Memory B cell (primary cell): ENCODE measurements around the gene LBH.

Experiments used
- ATAC-seq: fragments of 150-1000 bp; cut with Tn5 transposase; 2 replicates; pipeline ENCODE4 v1.10.0; 2021; ENCODE audit warnings: low read depth, mild to moderate bottlenecking, moderate library complexity
- DNase-seq, 2 donors: peaks; one replicate each; pipeline ENCODE4 v3.0.0; 2022; ENCODE audit warnings: low spot score in 2 of 2
- H3K27ac Mint-ChIP-seq: one replicate; pipeline ENCODE4 v1.8.0; 2022; ENCODE audit warnings: mild to moderate bottlenecking, moderate library complexity, mixed read lengths
- H3K27me3 Mint-ChIP-seq: one replicate; pipeline ENCODE4 v1.8.0; 2022; ENCODE audit warnings: mixed read lengths
- H3K36me3 Mint-ChIP-seq: one replicate; pipeline ENCODE4 v1.8.0; 2022; ENCODE audit warnings: mild to moderate bottlenecking, mixed read lengths
- H3K4me1 Mint-ChIP-seq: one replicate; pipeline ENCODE4 v1.8.0; 2022; ENCODE audit warnings: mixed read lengths
- H3K4me3 Mint-ChIP-seq: one replicate; pipeline ENCODE4 v1.8.0; 2022; ENCODE audit warnings: mild to moderate bottlenecking, moderate library complexity, mixed read lengths
- H3K9me3 Mint-ChIP-seq: one replicate; pipeline ENCODE4 v1.8.0; 2022; ENCODE audit warnings: mixed read lengths

Gene LBH

GRCh38 chr2:30222031-30222430 is 9.3 kb upstream of the LBH start:
- H3K27me3 Mint-ChIP-seq = no peaks in the 10 kb centered on the region
- H3K36me3 Mint-ChIP-seq = no peaks in the 10 kb centered on the region
- no peak overlapping the region for H3K27ac Mint-ChIP-seq
- ATAC-seq = no peak
- peaks cover 50% of the 10 kb centered on the region for H3K4me1 Mint-ChIP-seq
- no peak for DNase-seq
- H3K4me3 Mint-ChIP-seq = no peak overlapping the region
- no peaks in the 10 kb centered on the region for H3K9me3 Mint-ChIP-seq

GRCh38 chr2:30222636-30223360 is 8.5 kb upstream of the LBH start:
- peaks cover 45% of the 10 kb centered on the region for H3K4me1 Mint-ChIP-seq
- H3K4me3 Mint-ChIP-seq = peak overlapping the region; percentile 18
- no peaks in the 10 kb centered on the region for H3K9me3 Mint-ChIP-seq
- DNase-seq (no peak), ATAC-seq (no peak)
- H3K27ac Mint-ChIP-seq = peak overlapping the region; percentile 99
- no peaks in the 10 kb centered on the region for H3K27me3 Mint-ChIP-seq
- no peaks in the 10 kb centered on the region for H3K36me3 Mint-ChIP-seq

GRCh38 chr2:30223413-30223874 is 7.9 kb upstream of the LBH start:
- peak; percentile 36 to 40 for DNase-seq
- peak; percentile 77 for ATAC-seq
- Mint-ChIP-seq H3K27me3 (no peaks in the 10 kb centered on the region), H3K27ac (peak overlapping the region; percentile 99), H3K4me1 (peaks cover 45% of the 10 kb centered on the region), H3K4me3 (peak overlapping the region; percentile 86), H3K9me3 (no peaks in the 10 kb centered on the region), H3K36me3 (no peaks in the 10 kb centered on the region)

- Mint-ChIP-seq H3K9me3 (no peaks in the 10 kb centered on the region), H3K36me3 (no peaks in the 10 kb centered on the region), H3K27me3 (no peaks in the 10 kb centered on the region), H3K4me3 (peak overlapping the region; percentile 86), H3K4me1 (peaks cover 43% of the 10 kb centered on the region), H3K27ac (peak overlapping the region; percentile 99)
- ATAC-seq (peak; percentile 74), DNase-seq (no peak)
These were observed 7.2 kb upstream of the LBH start for GRCh38 chr2:30224151-30224550.

GRCh38 chr2:30225131-30225762 is 6.1 kb upstream of the LBH start:
- H3K4me3 Mint-ChIP-seq = peak overlapping the region; percentile 86
- H3K27me3 Mint-ChIP-seq = no peaks in the 10 kb centered on the region
- DNase-seq (peak in 1 of 2 donors; percentile 21), ATAC-seq (peak; percentile 47)
- peak overlapping the region; percentile 99 for H3K27ac Mint-ChIP-seq
- no peaks in the 10 kb centered on the region for H3K9me3 Mint-ChIP-seq
- peaks cover 47% of the 10 kb centered on the region for H3K4me1 Mint-ChIP-seq
- H3K36me3 Mint-ChIP-seq = no peaks in the 10 kb centered on the region

- H3K27me3 Mint-ChIP-seq = no peaks in the 10 kb centered on the region
- no peaks in the 10 kb centered on the region for H3K9me3 Mint-ChIP-seq
- peaks cover 46% of the 10 kb centered on the region for H3K4me1 Mint-ChIP-seq
- peak overlapping the region; percentile 99 for H3K27ac Mint-ChIP-seq
- ATAC-seq (no peak), DNase-seq (no peak)
- H3K4me3 Mint-ChIP-seq = peak overlapping the region; percentile 86
- H3K36me3 Mint-ChIP-seq = no peaks in the 10 kb centered on the region
These were observed 4.9 kb upstream of the LBH start for GRCh38 chr2:30226144-30227032.

- peak overlapping the region; percentile 76 for H3K4me3 Mint-ChIP-seq
- no peaks in the 10 kb centered on the region for H3K9me3 Mint-ChIP-seq
- no peaks in the 10 kb centered on the region for H3K27me3 Mint-ChIP-seq
- ATAC-seq (no peak), DNase-seq (no peak)
- H3K27ac Mint-ChIP-seq = peak overlapping the region; percentile 72
- peaks cover 4% of the 10 kb centered on the region for H3K36me3 Mint-ChIP-seq
- H3K4me1 Mint-ChIP-seq = peaks cover 37% of the 10 kb centered on the region
These were observed 1.7 kb upstream of the LBH start for GRCh38 chr2:30229596-30229995.

- H3K27me3 Mint-ChIP-seq = no peaks in the 10 kb centered on the region
- H3K4me1 Mint-ChIP-seq = peaks cover 36% of the 10 kb centered on the region
These were observed 680 bp upstream of the LBH start for GRCh38 chr2:30230497-30231211.

GRCh38 chr2:30231996-30232800 is 864 bp downstream of the LBH start:
- Mint-ChIP-seq H3K4me1 (peaks cover 36% of the 10 kb centered on the region), H3K36me3 (peaks cover 16% of the 10 kb centered on the region), H3K9me3 (no peaks in the 10 kb centered on the region), H3K27me3 (no peaks in the 10 kb centered on the region), H3K4me3 (peak overlapping the region; percentile 97), H3K27ac (peak overlapping the region; percentile 91)
- peak; percentile 74 to 77 for DNase-seq
- peak; percentile 60 for ATAC-seq

More at GRCh38 chr2:30230497-30231211, 680 bp upstream of the LBH start:
- peaks cover 12% of the 10 kb centered on the region for H3K36me3 Mint-ChIP-seq
- no peak for DNase-seq
- ATAC-seq = peak; percentile 16
- no peaks in the 10 kb centered on the region for H3K9me3 Mint-ChIP-seq
- peak overlapping the region; percentile 91 for H3K27ac Mint-ChIP-seq
- peak overlapping the region; percentile 97 for H3K4me3 Mint-ChIP-seq

- peaks cover 16% of the 10 kb centered on the region for H3K36me3 Mint-ChIP-seq
- H3K27ac Mint-ChIP-seq = peak overlapping the region; percentile 91
- peak; percentile 16 for ATAC-seq
- peak in 1 of 2 donors; percentile 35 for DNase-seq
- peak overlapping the region; percentile 97 for H3K4me3 Mint-ChIP-seq
- H3K9me3 Mint-ChIP-seq = no peaks in the 10 kb centered on the region
- peaks cover 41% of the 10 kb centered on the region for H3K4me1 Mint-ChIP-seq
- no peaks in the 10 kb centered on the region for H3K27me3 Mint-ChIP-seq
These were observed 1.4 kb downstream of the LBH start for GRCh38 chr2:30232801-30233130.

- peaks cover 22% of the 10 kb centered on the region for H3K36me3 Mint-ChIP-seq
- peak overlapping the region; percentile 97 for H3K4me3 Mint-ChIP-seq
- H3K9me3 Mint-ChIP-seq = no peaks in the 10 kb centered on the region
- H3K4me1 Mint-ChIP-seq = peaks cover 46% of the 10 kb centered on the region
- peak overlapping the region; percentile 91 for H3K27ac Mint-ChIP-seq
- DNase-seq (no peak), ATAC-seq (no peak)
- H3K27me3 Mint-ChIP-seq = no peaks in the 10 kb centered on the region
These were observed 2.1 kb downstream of the LBH start for GRCh38 chr2:30233271-30234009.

- H3K27ac Mint-ChIP-seq = peak overlapping the region; percentile 91
- no peaks in the 10 kb centered on the region for H3K27me3 Mint-ChIP-seq
- peaks cover 27% of the 10 kb centered on the region for H3K36me3 Mint-ChIP-seq
- ATAC-seq = no peak
- H3K9me3 Mint-ChIP-seq = no peaks in the 10 kb centered on the region
- DNase-seq = no peak
- peaks cover 52% of the 10 kb centered on the region for H3K4me1 Mint-ChIP-seq
- H3K4me3 Mint-ChIP-seq = peak overlapping the region; percentile 97
These were observed 3.0 kb downstream of the LBH start for GRCh38 chr2:30234180-30234971.
